ENCODE measurements around the gene MGST3.
"Not testable (repeated sequence)": the region's sequence is repeated elsewhere in the genome, so short reads cannot be mapped to it uniquely, and the experiment has no call there.

Gene MGST3

DNA sequence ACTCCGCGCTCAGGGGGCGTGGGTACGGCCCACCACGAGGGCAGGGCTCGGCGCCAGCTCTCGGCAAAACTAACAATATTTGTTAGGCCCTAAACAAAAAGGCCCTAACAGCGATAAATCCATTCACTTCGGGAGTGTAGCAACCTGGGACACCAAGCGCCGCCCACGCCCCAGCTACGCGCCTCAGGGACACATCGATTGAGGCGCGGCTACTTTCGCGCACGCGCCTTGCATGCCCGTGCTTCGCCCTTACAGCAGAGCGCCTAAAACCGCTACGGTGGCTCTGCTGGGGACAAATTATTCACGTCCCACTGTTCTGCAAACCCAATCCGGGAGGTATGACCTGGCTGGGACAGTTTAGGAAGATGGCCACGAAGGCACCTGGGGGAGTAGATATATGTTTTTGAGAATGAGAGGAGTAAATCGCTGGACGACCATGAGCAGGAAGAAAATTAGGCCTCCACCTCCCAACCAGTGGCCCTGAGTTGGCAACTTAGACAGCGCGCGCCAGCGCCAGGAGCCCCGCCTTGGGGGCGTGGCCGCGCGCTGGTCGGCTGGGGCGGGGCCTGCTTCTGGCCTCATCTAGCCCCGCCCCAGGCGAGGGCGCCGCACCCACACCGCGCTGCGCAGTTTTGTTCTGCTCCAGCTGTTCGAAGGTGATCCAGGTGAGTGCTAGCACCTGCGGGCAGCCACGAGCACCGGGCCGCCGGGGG, at the start of gene MGST3:
Gene MGST3 (plus strand): TSS at position 606 of the 713 bp plus-strand sequence. CDS start 18,614 bp downstream, outside the sequence.
- peak; percentile 93 for DNase-seq (ENCODE audit: low spot score)

DNA sequence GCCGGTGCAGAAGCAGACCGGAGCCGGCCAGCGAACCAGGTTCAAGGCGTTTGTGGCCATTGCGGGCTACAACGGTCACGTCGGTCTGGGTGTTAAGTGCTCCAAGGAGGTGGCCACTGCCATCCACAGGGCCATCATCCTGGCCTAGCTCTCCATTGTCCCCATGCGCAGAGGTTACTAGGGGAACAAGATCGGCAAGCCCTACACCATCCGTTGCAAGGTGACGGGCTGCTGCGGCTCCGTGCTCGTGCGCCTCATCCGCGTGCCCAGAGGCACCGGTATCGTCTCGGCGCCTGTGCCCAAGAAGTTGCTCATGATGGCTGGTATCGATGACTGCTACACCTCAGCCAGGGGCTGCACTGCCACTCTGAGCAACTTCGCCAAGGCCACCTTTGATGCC, 49.1 kb upstream of the MGST3 start:
- no peak for DNase-seq (ENCODE audit: low spot score)

DNA sequence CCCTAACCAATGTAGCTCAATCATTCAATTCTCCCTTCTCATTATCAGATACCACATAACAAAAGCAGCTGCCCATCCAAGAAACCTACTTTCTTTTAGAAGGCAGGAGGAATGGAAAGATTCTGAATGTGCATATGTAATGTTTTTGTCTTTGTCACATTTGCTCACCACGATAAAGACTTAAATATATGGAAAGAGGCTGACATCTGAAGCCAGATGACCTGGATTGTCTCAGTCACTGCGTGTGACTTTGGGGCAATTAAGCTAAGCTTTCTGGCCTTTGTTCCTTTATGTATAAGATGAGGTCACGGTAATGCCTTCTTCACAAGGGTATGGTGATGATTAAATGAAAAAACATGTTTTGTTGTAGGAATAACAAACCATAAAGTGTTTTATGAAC, 44.6 kb upstream of the MGST3 start:
- no peak for DNase-seq (ENCODE audit: low spot score)

DNA sequence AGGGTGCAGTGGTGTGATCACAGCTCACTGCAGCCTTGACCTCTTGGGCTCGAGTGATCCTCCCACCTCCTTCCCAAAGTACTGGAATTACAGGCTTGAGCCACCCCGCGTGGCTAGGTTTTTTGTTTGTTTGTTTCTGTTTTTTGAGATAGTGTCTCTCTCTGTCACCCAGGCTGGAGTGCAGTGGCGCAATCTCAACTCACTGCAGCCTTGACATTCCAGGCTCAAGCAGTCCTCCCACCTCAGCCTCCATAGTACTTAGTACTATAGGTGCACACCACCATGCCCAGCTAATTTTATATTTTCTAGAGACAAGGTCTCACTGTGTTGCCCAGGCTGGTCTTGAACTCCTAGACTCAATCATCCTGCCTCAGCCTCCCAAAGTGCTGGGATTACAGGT, 39.6 kb upstream of the MGST3 start:
- not testable (repeated sequence) for DNase-seq (ENCODE audit: low spot score)

DNA sequence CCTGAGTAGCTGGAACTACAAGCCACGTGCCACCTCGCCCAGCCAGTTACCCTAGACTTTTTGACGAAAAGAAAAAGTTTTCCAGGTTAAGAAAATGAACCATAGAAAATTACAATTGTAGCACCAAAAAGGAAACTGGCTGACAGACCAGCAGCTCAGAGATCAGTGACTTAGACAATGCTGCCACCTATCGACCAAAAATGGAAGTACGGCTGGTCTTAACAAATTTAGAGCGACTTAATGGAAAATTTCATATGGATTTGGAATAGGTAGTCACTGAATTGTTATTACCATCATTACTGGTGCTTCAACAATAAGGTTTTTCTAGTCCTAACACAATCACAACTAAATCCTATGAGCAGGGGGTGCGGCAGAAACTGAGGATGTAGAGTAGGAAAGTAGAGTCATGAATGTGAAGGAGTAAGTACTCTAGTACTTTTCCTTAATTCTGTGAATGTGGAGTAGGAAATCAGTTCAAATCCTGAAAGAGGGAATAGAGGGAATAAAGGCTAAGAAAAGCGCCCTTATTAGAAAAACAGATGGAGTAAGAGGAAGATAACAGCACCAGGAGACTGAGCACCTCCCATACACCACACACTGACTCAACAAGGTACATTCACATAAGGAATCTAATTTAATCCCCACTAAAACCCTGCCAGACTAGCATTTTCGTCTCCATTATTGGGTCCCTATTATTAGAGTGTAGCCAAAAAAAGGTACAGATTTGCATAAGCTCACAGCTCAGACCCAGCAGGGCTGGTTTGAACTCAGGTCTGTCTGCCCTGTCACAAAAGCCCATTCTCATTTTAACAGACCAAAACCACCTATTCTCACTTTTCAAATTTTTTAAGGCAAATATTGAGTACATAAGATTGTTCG, 37.9 kb upstream of the MGST3 start:
- peak; percentile 60 for DNase-seq (ENCODE audit: low spot score)

DNA sequence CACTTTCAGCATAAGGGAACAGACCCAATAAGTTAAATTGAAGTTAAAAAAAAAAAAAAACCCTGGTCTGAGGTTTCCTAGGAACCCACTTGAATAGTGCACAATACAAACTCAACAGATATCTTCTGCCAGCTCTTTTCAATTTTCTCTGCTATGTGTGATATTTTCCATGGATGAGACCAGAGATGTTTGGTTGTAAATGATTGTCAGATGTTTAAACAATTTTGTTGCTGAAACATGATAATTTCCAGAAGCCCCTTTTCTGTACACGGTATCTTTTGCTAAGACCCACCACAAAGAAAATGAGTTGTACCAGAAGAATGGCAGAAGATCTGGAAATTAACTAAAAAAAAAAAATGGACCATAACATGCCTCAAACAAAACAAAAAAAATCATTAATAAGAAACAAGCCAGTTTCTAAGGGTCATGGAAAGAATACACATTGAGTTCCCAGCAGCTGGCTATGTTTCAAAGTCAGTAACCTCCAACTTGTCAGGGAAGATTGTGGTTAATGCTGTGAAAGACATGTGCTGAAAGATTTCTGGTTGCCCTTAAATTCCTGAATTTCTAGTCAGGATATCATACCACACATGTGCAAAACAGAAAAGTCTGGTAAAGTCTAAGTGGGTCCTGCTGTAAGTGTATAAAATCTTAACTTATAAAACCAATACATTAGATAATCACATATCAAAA, 35.6 kb upstream of the MGST3 start:
- DNase-seq (ENCODE audit: low spot score), result no peak

DNA sequence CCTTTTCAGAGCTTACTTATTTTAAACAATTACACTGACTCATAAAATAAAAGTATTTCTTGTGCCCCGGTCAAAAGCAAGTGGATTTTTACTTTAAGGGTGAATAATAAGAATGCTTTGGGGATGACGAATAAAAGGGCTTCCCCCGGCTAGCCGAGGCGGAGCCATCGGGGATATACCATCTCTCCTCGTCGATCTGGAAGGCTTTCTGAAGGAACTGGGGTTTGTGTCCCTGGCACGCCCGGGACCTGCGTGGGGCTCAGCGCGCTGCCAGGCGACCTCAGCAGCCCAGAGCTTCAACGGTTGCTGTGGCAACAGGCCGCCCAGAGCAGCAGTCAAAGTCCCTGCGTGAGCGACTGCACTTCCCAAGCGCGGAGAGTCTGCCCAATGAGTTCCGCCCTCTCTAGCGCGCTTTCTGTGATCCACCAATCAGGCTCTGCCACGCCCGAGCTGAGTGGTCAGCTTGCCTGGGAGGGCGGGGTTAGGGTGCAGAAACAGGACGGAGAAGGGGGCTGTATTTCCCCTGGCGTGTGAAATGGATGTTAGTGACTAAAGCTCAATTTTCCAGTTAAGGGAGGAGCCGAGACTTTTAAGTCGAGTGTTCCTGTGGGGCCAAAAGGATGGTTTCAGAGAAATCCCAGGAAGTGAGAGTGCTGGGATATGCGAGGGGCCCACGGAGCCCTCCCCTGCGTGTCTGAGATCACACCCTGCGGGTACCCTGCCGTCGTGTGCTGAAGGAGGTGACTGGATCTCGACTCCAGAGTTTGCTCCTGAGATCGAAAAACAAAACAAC, 33.0 kb upstream of the MGST3 start:
- peak; percentile 91 for DNase-seq (ENCODE audit: low spot score)

DNA sequence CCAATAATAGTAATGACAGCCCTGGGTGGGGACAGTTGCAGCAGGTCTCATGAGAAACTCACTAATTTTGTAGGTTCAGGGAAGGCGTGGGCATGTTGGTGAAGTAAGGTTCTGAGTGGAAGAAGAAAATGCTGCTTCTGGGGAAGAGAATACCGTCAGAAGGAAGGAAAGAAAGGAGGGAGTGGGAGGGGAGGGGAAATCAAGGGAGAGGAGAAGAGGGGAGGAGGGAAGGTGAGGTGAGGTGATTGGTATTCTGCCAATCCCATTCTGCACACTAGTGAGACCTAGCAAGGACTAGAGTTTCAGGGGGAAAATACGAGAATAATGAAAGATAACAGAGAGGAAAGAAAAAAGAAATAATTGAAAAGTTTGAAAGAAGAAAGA, 32.4 kb upstream of the MGST3 start:
- DNase-seq (ENCODE audit: low spot score), result no peak

DNA sequence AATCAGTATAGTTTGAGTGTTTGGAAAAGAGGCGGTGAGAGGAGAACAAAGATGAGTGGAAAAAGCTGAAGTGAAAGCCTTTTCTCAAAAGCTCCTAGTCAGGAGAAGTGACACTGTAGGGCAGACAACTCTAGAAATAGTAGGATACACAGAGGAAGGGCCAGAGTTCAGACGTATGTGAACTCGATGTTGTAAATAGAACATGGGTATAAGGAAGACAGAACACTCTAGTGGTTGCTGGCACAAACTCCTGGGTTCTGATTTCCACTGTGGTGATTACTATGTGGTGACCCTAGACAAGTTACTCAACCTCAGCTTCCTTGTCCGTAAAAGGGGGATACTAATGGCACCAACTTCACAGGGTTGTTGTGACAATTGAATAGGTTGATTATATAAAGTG, 30.2 kb upstream of the MGST3 start:
- DNase-seq (ENCODE audit: low spot score), result no peak

DNA sequence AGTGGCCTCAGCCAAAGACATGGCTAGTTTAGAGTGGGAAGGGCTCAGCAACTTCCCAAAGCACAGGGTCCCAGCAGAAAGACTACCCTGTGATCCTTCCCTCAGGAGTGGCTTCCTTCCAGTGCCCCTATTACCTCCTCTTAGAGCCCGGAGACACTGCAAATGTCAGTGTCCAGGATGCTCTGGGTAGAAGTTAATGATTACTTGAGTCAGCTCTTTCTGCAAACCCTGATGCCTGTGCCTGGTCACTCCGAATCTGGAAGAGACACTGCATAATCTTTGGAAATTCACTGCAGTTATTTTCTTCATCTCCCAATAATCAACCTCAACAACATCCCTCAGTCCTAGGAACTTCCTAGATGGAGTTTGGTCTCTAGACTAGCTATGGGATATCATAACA, 27.2 kb upstream of the MGST3 start:
- DNase-seq (ENCODE audit: low spot score), result no peak

DNA sequence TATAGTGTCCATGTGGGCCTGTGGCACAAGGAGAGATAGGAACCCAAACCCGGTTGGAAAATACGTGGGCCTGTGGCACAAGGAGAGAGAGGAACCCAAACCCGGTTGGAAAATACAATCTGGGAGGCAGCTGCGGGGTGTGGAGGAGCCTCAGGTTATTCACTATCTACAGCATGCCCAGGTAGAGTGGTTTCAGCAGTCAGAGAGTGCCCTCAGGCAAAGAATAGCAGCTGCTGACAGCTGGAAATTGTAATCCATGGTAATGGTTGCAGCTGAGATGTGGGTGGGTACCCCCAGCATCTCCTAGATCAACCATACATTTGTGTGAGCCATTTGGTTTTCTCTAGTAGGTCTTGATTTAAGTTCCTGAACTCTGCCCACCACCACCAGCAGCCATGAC, 25.8 kb upstream of the MGST3 start:
- no peak for DNase-seq (ENCODE audit: low spot score)

DNA sequence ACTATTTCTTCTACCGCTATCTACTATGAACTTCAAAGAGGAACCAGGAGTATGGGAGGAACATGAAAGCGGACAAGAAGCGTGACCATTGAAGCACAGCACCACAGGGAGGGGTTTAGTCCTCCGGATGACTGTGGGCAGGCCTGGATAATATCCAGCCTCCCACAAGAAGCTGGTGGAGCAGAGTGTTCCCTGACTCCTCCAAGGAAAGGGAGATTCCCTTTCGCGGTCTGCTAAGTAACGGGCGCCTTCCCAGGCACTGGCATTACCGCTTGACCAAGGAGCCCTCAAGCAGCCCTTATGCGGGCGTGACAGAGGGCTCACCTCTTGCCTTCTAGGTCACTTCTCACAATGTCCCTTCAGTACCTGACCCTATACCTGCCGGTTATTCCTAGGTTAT, 24.4 kb upstream of the MGST3 start:
- not testable (repeated sequence) for DNase-seq (ENCODE audit: low spot score)

DNA sequence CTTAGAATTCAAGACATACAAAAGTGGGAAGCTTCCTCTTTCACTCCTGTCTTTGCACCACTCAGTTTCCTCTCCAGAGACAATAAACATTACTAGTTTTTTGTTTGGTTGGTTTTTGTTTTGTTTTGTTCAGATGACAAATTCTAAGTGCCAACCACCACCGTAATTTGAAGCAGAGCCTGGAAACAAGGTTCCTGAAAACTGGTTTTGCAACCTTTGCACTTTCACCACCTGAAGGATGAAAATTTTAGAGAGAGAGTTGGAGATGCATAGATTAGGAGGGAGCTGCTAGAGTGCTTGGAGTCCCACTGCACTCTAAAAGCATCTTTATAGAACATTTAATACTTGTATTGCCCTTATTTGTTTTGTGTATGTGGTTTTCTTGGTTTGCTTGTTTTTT, 20.2 kb upstream of the MGST3 start:
- no peak for DNase-seq (ENCODE audit: low spot score)

DNA sequence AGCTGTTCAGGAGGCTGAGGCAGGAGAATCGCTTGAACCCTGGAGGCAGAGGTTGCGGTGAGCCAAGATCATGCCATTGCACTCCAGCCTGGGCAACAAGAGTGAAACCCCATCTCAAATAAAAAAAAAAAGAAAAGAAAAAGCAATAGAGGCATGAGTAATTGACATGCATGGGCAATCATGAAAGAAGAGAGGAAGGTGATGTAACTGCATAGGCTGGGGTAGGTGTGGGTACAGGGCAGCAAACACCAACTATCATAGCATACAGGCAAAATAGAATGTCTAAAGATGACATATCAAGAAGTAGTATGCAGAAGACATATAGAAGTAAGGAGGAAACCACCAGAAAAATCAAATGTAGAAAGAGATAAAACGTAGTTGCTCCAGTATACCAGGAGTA, 19.0 kb upstream of the MGST3 start:
- no peak for DNase-seq (ENCODE audit: low spot score)

DNA sequence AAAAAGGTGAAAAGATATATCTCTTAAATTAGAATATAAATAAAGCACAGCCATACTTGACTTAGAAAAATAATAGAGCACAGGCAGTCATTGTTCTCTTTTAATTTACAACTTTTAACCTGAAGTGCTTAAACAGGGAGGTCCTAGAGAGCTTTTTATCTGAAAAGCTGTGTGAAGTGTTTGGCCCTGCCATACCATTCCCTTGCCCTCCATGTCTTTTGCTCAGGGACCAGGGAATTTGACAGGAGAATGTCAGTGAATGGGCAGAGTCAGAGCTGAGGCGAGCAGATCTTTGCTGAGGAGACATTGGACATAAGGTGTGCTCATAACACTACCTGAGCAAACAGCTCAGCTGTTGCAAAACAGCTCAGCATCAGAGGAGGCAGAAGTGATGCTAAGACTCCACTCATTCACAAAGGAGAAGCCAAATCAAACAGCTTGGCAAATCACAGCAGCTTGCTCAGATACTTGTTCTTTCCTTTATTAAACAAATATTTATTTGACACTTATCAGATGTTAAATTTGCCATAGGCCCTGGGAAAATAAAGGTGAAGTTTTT, 14.9 kb upstream of the MGST3 start:
- no peak for DNase-seq (ENCODE audit: low spot score)

DNA sequence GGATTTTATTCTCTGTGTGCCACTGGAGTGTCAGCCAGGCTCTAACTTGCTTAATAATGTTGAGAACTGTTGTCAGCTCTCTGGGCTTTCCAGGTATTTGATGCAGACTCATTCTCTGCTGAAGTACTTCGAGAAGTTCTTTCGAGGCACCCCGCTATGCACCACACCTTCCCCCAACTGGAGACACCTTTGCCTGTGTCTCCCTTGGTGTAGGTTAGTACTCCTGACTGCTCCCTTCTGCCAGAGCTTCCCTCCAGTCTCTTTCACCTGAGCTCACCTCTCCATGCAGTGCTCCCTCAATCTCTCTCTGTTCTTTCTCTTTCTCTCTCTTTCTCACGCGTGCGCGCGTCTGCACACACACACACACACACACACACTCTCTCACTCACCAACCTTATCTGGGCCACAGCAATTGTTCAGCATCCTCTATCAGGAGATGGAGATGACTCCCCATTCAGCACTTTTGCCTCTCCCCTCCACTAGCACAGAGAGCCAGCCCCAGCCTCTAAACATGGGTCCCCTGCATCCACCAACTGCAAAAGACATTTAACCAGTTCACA, 14.0 kb upstream of the MGST3 start:
- no peak for DNase-seq (ENCODE audit: low spot score)

DNA sequence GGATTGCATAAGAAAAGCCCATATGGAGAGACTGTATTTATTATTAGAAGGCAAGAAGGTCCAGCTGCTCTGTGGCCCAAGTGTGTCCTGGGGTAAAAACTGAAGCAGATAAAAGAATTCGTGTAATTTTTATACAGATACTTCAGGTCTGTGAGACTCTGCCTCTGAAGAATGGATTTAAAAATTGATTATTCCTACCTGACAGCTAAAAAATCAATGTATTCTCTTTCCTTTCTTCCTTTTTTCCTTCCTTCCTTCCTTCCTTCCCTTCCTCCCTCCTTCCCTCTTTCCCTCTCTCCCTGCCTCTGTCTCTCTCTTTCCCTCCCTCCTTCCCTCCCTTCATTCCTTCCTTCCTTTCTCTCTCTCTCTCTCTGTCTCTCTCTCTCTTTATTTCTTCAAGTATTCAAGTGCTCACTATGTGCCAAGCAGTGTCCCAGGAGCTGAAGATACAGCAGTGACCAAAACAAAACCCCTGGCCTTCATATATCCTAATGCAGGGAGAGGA, 11.3 kb upstream of the MGST3 start:
- no peak for DNase-seq (ENCODE audit: low spot score)

DNA sequence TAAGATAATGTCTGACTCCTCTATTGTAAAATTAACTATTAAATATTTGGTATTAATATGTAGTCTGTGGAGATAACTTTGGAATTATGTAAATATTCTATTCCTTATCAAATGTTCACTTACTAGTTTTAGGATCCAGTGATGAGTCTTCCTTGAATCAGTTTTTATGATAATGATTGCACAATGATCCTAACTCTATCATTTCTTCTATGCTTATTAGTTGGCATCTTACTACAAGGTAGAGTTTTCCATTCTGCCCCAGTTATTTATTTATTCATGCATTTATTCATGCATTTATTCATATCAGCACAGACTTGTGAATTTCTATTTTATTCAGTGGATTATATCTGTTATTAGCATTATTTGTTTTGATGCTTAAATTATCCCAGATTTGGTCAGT, 7.4 kb upstream of the MGST3 start:
- DNase-seq (ENCODE audit: low spot score), result no peak

DNA sequence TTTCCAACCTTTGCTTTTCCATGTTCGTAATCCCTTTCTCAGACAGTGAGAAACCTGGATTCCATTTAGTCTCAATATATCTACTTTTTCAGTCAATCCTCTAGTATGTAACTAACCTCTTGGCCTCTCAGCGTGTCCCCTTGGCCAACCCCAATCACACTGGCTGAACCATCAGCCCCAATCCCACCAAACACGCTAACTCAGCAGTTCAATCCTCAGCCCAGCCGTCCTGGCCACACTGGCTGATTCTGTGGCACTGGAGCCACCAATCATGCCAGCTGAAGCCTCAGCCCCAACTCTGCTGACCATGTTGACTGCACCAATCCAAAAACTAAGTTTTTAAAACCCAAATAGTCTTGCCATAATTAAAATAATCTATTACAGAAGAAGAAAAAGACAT, 6.6 kb upstream of the MGST3 start:
- no peak for DNase-seq (ENCODE audit: low spot score)

DNA sequence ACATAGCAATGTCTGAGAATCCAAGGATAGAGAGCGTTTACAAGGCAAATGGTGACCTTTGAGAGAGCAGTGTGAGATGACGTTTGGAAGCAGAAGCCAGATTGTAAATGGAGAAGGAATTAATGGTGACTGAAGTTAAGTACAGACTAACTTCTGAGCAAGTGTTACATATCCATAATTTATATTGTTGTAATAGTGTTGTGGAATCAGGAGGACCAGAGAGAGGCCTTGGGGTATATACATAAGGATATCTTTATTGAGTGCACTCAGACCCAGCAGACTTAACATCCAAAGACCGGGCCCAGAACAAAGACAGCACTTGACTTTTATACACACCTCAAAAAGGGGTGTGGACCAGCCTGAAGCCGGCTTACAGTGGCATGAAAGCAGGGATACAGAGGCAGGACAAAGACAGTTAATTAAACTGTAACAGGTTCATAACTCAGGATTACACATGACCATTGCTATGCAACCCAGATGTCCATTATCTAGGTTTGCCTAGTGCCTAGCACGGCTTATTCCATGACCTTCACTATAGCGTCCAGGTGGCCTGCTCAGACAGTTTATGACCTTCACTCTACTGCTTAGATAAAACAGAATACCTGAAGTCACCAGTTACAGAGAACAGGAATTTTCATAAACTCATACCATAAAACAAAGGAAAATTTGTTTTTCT, 2.7 kb upstream of the MGST3 start:
- no peak for DNase-seq (ENCODE audit: low spot score)

DNA sequence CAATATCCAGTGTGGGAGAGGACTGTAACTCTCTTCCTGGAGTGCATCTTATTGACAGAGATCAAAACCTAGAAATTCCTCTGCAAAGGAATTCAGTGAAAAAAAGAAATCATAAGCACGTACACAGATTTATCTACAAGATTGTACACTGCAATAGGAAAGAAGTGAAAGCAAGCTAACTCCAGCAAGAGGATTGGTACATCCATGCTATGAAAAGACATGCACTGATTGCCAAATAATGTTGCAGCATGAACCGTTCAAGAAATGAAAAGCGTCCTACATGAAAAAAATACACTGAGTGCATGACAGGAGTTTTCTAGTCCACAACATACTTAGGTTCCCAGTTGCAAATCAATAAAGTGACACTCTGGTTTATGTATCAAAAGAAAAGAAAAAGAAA, 1.9 kb upstream of the MGST3 start:
- DNase-seq (ENCODE audit: low spot score), result no peak
